B cell (primary cell): ENCODE data around the gene NOC2L. TPM values are rescaled to one million over a fixed set of nuclear protein-coding genes. Genes with fewer than 3 reads are reported as not detected.

Source experiments
- ATAC-seq: fragments of 200-7000 bp; cut with Tn5 transposase; one replicate; pipeline ENCODE4 v1.10.0; 2021; ENCODE audit warnings: low read depth, mild to moderate bottlenecking, moderate number of reproducible peaks, moderate library complexity
- CTCF ChIA-PET: fragments of 350-600 bp; sonication (Branson Sonifier 250); formaldehyde crosslinking; loops from one replicate; lab custom pipeline; 2021; ENCODE audit warnings: antibody characterized with exemption, inconsistent platforms; lab: Charles Lee
- POLR2A ChIA-PET: fragments of 350-600 bp; sonication (Branson Sonifier 250); formaldehyde crosslinking; loops from one replicate; lab custom pipeline; 2021; ENCODE audit warnings: antibody characterized with exemption; lab: Charles Lee
- DNase-seq: peaks from one replicate; pipeline ENCODE4 v3.0.0; 2013
- H2AFZ ChIP-seq: 2 replicates; pipeline ENCODE4 v1.6.1; 2012; ENCODE audit warnings: mild to moderate bottlenecking, low read depth, low read length; ENCODE audit not compliant: insufficient read depth, poor library complexity, severe bottlenecking
- H3K27ac ChIP-seq, 2 donors: 1 replicate in 1 of 2; 2 replicates in 1 of 2; pipeline ENCODE4 v1.5.1; 2012 to 2013; ENCODE audit warnings: low read length in 2 of 2, mild to moderate bottlenecking in 2 of 2, moderate library complexity in 1 of 2
- H3K27me3 ChIP-seq, 4 experiments: fragments of 200-600 bp in 1 of 4; sonication (generic) in 1 of 4; replicated peaks in 1 of 4; 1 replicate in 2 of 4; 2 replicates in 2 of 4; pipeline versions ENCODE4 v1.6.1 to v1.7.0; 2013 to 2016; ENCODE audit warnings: low read length in 3 of 4, mild to moderate bottlenecking in 2 of 4, mixed read lengths in 1 of 4, moderate library complexity in 1 of 4; ENCODE audit not compliant: insufficient read depth in 4 of 4, control insufficient read depth in 3 of 4; ENCODE audit errors: control extremely low read depth in 1 of 4
- H3K36me3 ChIP-seq, 2 experiments: replicated peaks in 1 of 2; 1 replicate in 1 of 2; 2 replicates in 1 of 2; pipeline versions ENCODE4 v1.6.1 to v1.7.1; 2013; ENCODE audit warnings: low read length in 1 of 2; ENCODE audit not compliant: insufficient read depth in 2 of 2, control insufficient read depth in 1 of 2; ENCODE audit errors: control extremely low read depth in 1 of 2, extremely low read depth in 1 of 2
- H3K4me1 ChIP-seq, 2 donors: fragments of 200-600 bp in 1 of 2; sonication (generic) in 1 of 2; 1 replicate in 1 of 2; 2 replicates in 1 of 2; pipeline versions ENCODE4 v1.5.1 to v1.6.1; 2013 to 2017; ENCODE audit warnings: low read length in 2 of 2; ENCODE audit not compliant: control insufficient read depth in 2 of 2, insufficient read depth in 2 of 2
- H3K4me2 ChIP-seq: replicated peaks from 2 replicates; pipeline ENCODE3; 2012; ENCODE audit warnings: mild to moderate bottlenecking, low read depth, low read length; ENCODE audit not compliant: poor library complexity, severe bottlenecking
- H3K4me3 ChIP-seq, 5 experiments: fragments of 200-600 bp in 1 of 5; sonication (generic) in 1 of 5; 1 replicate in 3 of 5; 2 replicates in 2 of 5; pipeline versions ENCODE4 v1.5.1 to v1.7.0; 2011 to 2016; ENCODE audit warnings: low read length in 4 of 5, mild to moderate bottlenecking in 4 of 5, low read depth in 2 of 5, control low read depth in 1 of 5, moderate library complexity in 1 of 5; ENCODE audit not compliant: insufficient read depth in 1 of 5; ENCODE audit errors: control extremely low read depth in 1 of 5, extremely low read depth in 1 of 5
- H3K79me2 ChIP-seq: fragments of 200-600 bp; sonication (generic); one replicate; pipeline ENCODE4 v1.6.0; 2016; ENCODE audit warnings: low read length; ENCODE audit not compliant: control insufficient read depth, insufficient read depth
- H3K9ac ChIP-seq: fragments of 200-600 bp; sonication (generic); 2 replicates; pipeline ENCODE4 v1.6.1; 2017; ENCODE audit warnings: mild to moderate bottlenecking, low read length, moderate library complexity
- H3K9me3 ChIP-seq, 3 donors: one replicate each; pipeline versions ENCODE4 v1.6.1 to v1.7.1; 2013; ENCODE audit warnings: low read length in 2 of 3; ENCODE audit not compliant: control insufficient read depth in 2 of 3, insufficient read depth in 1 of 3; ENCODE audit errors: control extremely low read depth in 1 of 3
- H4K20me1 ChIP-seq: 2 replicates; pipeline ENCODE4 v1.6.0; 2012; ENCODE audit warnings: mild to moderate bottlenecking, low read length; ENCODE audit not compliant: insufficient read depth, control insufficient read depth, poor library complexity, severe bottlenecking
- H3K27ac Mint-ChIP-seq: one replicate; pipeline ENCODE4 v1.8.0; 2021; ENCODE audit warnings: mixed read lengths
- H3K27me3 Mint-ChIP-seq: one replicate; pipeline ENCODE4 v1.8.0; 2021; ENCODE audit warnings: mixed read lengths
- H3K4me1 Mint-ChIP-seq: one replicate; pipeline ENCODE4 v1.8.0; 2021; ENCODE audit warnings: mixed read lengths
- H3K4me3 Mint-ChIP-seq: one replicate; pipeline ENCODE4 v1.8.0; 2021; ENCODE audit warnings: mixed read lengths
- H3K9me3 Mint-ChIP-seq: one replicate; pipeline ENCODE4 v1.8.0; 2022; ENCODE audit warnings: mixed read lengths; ENCODE audit not compliant: insufficient read depth
- EZH2 ChIP-seq: IDR thresholded peaks from 2 replicates; pipeline ENCODE4 v1.6.1; 2012; ENCODE audit warnings: borderline replicate concordance, low read depth, mild to moderate bottlenecking, moderate library complexity, low read length; ENCODE audit not compliant: insufficient read depth, poor library complexity, severe bottlenecking
- WGBS: methylation state at CpG from one replicate; pipeline ENCODE4 v1.1.5; 2013; ENCODE audit warnings: missing lambda C conversion rate; ENCODE audit not compliant: insufficient coverage; 5-methylcytosine and 5-hydroxymethylcytosine counted together
- intact Hi-C: fragments of 100-400 bp; cut with micrococcal nuclease; formaldehyde crosslinking; loops from one replicate; pipeline ENCODE4 v1.10.0; 2022
- polyA plus RNA-seq: library from polyadenylated mRNA; depleted of rRNA; stranded (reverse); fragments of >200 nt; gene quantifications from 2 replicates; pipeline ENCODE4 v1.2.3, GENCODE V29; 2012
- total RNA-seq, 2 donors: library from RNA; stranded (reverse); fragments of 120-200 nt in 1 of 2; gene quantifications; 1 replicate in 1 of 2; 2 replicates in 1 of 2; pipeline versions ENCODE4 v1.2.3 to v1.2.4, GENCODE V29; 2013 to 2022
- TF ChIP-seq, protein P1 (sequence below): fragments of 200-600 bp; IDR thresholded peaks from one replicate; pipeline ENCODE4 v1.8.0; 2022; ENCODE audit warnings: antibody characterized with exemption, mild to moderate bottlenecking

The NOC2L gene
- total and polyA plus RNA-seq, 2 donors (not counting 1 experiment from before 2014, with no cell fraction given): 48.0 to 64.1 TPM

- H3K27me3 ChIP-seq: no peaks in the 10 kb centered on the region
- Mint-ChIP-seq H3K27me3 (no peaks in the 10 kb centered on the region), H3K9me3 (no peaks in the 10 kb centered on the region), H3K4me3 (no peak overlapping the region), H3K27ac (no peak overlapping the region), H3K4me1 (peaks cover 14% of the 10 kb centered on the region)
- CTCF ChIA-PET: no interaction called here
- no peaks in the 10 kb centered on the region for H3K9me3 ChIP-seq
- H3K36me3 ChIP-seq: peaks cover 0 to 67% of the 10 kb centered on the region in 2 experiments
- DNase-seq (no peak), ATAC-seq (no peak)
- no peak overlapping the region for H2AFZ ChIP-seq
- H3K79me2 ChIP-seq: peaks cover 23% of the 10 kb centered on the region
- H3K27ac ChIP-seq: no peak overlapping the region
- no peak overlapping the region for H3K4me3 ChIP-seq
- POLR2A ChIA-PET: interaction anchor here (0.6 kb wide), 1 partner anchor 12 kb away, joined by 4 read pairs; no protein-coding TSS in a partner anchor
- 46% methylated on average over 6 of the region's 6 CpGs for WGBS
- no peak overlapping the region for H3K4me2 ChIP-seq
- intact Hi-C loops: no loop called here
- no peak for TF ChIP-seq EZH2
- TF ChIP-seq, protein P1, sequence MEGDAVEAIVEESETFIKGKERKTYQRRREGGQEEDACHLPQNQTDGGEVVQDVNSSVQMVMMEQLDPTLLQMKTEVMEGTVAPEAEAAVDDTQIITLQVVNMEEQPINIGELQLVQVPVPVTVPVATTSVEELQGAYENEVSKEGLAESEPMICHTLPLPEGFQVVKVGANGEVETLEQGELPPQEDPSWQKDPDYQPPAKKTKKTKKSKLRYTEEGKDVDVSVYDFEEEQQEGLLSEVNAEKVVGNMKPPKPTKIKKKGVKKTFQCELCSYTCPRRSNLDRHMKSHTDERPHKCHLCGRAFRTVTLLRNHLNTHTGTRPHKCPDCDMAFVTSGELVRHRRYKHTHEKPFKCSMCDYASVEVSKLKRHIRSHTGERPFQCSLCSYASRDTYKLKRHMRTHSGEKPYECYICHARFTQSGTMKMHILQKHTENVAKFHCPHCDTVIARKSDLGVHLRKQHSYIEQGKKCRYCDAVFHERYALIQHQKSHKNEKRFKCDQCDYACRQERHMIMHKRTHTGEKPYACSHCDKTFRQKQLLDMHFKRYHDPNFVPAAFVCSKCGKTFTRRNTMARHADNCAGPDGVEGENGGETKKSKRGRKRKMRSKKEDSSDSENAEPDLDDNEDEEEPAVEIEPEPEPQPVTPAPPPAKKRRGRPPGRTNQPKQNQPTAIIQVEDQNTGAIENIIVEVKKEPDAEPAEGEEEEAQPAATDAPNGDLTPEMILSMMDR: no peak
- peaks cover 81% of the 10 kb centered on the region for H4K20me1 ChIP-seq
- no peak overlapping the region for H3K9ac ChIP-seq
- H3K4me1 ChIP-seq: peaks cover 24 to 37% of the 10 kb centered on the region in 2 donors
Measured at GRCh38 chr1:955474-955873, 3.6 kb downstream of the NOC2L start.

DNA sequence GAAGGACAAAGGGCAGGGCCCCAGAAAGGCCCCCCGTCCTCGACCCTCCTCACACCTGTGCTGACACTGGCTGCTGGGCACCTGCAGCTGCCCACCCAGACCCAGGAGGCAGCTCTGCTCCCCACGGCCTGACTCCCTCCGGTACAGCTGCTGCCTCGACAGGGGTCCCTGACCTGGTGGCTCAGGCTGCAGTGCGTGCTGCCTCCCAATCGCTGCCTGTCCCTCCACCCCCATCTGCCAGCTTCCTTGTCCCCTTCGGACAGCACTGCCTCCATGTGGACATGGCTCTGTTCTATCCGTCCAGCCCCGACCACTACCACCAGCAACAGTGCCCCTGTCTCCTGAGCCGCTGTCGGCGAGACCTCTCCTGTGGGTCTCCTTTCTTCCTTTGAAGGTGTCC is 4.1 kb downstream of the NOC2L start:
- H3K4me1 Mint-ChIP-seq: peaks cover 14% of the 10 kb centered on the region
- ATAC-seq: no peak
- DNase-seq: no peak
- Histone ChIP-seq H3K4me1 (peaks cover 20 to 34% of the 10 kb centered on the region in 2 donors), H3K4me2 (no peak overlapping the region), H3K4me3 (no peak overlapping the region), H2AFZ (no peak overlapping the region), H4K20me1 (peaks cover 82% of the 10 kb centered on the region), H3K27ac (no peak overlapping the region), H3K9ac (no peak overlapping the region), H3K9me3 (no peaks in the 10 kb centered on the region), H3K36me3 (peaks cover 0 to 72% of the 10 kb centered on the region in 2 experiments), H3K79me2 (peaks cover 23% of the 10 kb centered on the region), H3K27me3 (no peaks in the 10 kb centered on the region)
- POLR2A ChIA-PET: interaction anchor here (0.6 kb wide), 1 partner anchor 11 kb away, joined by 4 read pairs; no protein-coding TSS in a partner anchor
- no peak for TF ChIP-seq EZH2
- TF ChIP-seq, protein P1: no peak
- CTCF ChIA-PET: interaction anchor here (0.7 kb wide), 1 partner anchor 90 kb away, joined by 3 read pairs; no protein-coding TSS in a partner anchor
- 95% methylated on average over 13 of the region's 13 CpGs for WGBS
- H3K27ac Mint-ChIP-seq: no peak overlapping the region
- H3K9me3 Mint-ChIP-seq: no peaks in the 10 kb centered on the region
- H3K4me3 Mint-ChIP-seq: no peak overlapping the region
- H3K27me3 Mint-ChIP-seq: no peaks in the 10 kb centered on the region
- intact Hi-C loops: no loop called here
